HEK293T (cell line): Measurements from ENCODE around the gene STC2.

Source experiments
- ARNT ChIP-seq: fragments of 450-650 bp; IDR thresholded peaks from 2 replicates; pipeline ENCODE4 v1.6.1; 2017; ENCODE audit warnings: mild to moderate bottlenecking
- BHLHE40 ChIP-seq: fragments of 450-650 bp; IDR thresholded peaks from 2 replicates; pipeline ENCODE4 v1.6.1; 2016; ENCODE audit warnings: mild to moderate bottlenecking, moderate library complexity, borderline replicate concordance
- FOXA1 ChIP-seq: fragments of 450-650 bp; IDR thresholded peaks from 2 replicates; pipeline ENCODE4 v1.6.1; 2016; ENCODE audit warnings: mild to moderate bottlenecking
- FOXK2 ChIP-seq: fragments of 450-650 bp; IDR thresholded peaks from 2 replicates; pipeline ENCODE4 v1.6.1; 2016; ENCODE audit warnings: mild to moderate bottlenecking
- FOXM1 ChIP-seq: fragments of 450-650 bp; IDR thresholded peaks from 2 replicates; pipeline ENCODE4 v1.6.1; 2017; ENCODE audit warnings: mild to moderate bottlenecking, borderline replicate concordance

- TF ChIP-seq FOXM1 (no peak), FOXK2 (no peak), FOXA1 (no peak), ARNT (no peak), BHLHE40 (no peak)
Measured at GRCh38 chr5:173354645-173355044, 26.4 kb upstream of the STC2 start.
